OCI-M2 (cell line): ENCODE measurements around the gene SMIM45.

Experiments used
- DNase-seq: peaks from one replicate; lab custom pipeline; 2025; ENCODE audit not compliant: unreplicated experiment; lab: John Stamatoyannopoulos, UW

The SMIM45 gene

GRCh38 chr22:41951898-41952474 is at the start of gene SMIM45:
Gene SMIM45, plus strand, starts transcription at chr22:41952150.
- DNase-seq = no peak

GRCh38 chr22:41902932-41903421 is 49.0 kb upstream of the SMIM45 start:
- DNase-seq = no peak

DNA sequence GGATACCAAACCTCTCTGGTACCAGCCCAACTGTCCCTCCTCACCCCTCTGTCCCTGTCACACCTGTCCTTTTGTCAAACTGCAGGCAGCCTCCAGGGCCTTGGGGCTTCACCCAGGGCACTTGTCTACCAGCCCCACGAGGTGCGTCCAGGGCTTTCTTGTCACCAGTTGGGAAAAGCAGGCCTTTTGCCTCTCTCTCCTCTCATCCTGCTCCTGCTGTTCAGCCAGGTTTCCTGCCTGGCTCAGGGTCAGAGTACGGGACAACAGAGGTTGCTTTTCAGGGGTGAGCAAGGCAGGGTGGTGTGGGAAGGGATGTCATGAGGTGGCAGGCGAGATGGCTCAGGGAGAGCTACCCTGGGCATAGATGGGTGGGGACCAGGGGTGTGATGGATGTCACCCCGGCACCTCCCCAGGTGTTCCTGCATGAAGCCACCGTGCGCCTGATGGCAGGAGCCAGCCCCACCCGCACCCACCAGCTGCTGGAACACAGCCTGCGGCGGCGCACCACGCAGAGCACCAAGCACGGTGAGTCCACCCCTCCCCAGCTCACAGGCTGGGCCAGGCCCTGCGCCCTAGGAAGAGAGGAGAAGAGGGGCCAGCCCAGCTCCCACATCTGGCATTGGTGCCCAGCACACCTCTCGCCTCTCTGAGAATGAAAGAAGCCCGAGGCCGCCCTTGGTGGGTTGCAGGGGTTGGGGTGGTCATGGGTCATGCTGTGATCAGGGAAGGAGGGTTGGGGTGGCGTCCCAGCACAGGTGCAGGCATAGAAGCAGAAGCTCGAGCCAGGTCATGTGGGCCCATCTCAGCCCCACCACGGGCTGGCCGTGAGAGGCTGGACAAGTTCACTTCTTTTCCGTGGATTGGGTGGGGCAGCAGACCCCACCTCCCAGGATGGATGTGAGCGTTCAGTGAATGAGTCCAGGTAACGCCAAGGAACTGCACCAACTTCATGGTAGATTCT is 47.2 kb upstream of the SMIM45 start:
- no peak for DNase-seq

DNA sequence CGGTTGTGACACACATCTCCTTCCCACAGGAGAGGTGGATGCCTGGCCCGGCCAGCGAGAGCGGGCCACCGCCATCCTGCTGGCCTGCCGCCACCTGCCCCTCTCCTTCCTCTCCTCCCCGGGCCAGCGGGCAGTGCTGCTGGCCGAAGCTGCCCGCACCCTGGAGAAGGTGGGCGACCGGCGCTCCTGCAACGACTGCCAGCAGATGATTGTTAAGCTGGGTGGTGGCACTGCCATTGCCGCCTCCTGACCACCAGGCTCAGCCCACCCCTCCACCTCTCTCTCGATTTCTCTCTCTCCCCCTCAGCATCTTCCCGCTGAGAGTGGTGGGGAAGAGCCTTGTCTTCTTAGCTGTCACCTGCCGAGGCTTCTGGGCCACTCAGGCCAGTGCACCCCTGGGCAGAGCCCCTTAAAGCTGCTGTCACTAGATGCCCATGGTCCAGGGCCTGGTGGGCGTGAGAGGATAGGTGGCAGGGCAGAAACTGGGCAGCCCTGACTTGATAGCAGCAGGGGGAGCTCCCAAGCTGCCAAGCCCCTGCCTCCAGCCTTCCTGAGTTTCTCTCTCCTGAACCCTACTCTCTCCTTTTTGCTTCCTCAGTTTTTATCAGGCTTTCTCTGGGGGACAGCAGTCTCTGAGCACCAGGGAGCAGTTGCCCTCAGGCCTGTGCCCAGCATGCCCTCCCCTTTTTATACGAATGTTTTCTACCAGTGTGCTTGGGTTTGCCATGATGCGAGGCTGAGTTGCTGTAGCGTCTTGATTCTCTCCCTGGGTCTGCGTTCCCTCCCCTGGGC is 46.3 kb upstream of the SMIM45 start:
- no peak for DNase-seq

- DNase-seq = no peak
These were observed 45.1 kb upstream of the SMIM45 start for GRCh38 chr22:41906822-41907221.

DNA sequence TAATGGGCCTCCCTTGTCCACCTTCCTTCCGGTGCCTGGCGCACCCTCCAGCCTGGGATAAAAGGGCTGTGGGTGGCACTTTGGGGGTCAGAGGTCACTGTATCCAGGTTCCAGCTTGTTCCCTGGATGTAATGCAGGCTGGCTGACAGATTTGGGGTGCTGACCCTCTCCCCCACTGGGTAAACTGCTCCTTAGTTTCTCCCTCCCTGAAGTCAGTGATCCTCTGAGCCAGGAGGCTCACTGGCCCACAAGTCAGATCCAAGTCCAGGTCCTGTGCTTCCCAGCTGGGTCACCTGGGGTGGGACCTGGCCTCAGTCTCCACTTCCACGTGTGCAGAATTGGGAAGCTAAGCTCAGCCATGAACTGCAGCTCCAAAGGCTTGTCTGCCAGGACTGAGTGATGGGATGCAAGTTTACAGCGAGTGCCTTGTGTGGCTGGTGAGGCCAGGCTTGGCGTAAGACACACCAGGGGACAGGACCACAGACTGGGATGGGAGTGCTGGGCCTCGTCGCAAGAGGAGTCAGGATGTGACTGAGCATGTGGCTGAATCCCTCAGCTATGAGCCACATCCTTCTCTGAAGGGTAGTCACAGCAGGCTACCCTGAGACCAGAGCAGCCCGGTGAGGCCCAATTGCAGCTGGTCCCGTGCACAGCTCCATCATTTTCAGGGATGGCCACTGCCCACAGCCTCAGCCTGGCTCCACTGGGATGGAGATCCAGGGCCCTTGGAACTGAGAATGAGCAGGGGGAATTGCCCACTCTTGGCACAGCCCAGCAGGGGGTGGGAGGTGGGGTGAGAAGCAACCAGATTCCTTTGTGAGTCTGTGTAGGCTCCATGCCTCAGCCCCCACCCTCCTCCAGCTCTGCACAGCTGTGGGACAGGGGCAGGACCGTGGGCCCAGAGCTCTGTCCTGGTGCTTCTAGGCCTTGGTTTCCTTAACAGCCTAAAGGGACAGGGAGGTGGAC is 44.2 kb upstream of the SMIM45 start:
- no peak for DNase-seq

DNA sequence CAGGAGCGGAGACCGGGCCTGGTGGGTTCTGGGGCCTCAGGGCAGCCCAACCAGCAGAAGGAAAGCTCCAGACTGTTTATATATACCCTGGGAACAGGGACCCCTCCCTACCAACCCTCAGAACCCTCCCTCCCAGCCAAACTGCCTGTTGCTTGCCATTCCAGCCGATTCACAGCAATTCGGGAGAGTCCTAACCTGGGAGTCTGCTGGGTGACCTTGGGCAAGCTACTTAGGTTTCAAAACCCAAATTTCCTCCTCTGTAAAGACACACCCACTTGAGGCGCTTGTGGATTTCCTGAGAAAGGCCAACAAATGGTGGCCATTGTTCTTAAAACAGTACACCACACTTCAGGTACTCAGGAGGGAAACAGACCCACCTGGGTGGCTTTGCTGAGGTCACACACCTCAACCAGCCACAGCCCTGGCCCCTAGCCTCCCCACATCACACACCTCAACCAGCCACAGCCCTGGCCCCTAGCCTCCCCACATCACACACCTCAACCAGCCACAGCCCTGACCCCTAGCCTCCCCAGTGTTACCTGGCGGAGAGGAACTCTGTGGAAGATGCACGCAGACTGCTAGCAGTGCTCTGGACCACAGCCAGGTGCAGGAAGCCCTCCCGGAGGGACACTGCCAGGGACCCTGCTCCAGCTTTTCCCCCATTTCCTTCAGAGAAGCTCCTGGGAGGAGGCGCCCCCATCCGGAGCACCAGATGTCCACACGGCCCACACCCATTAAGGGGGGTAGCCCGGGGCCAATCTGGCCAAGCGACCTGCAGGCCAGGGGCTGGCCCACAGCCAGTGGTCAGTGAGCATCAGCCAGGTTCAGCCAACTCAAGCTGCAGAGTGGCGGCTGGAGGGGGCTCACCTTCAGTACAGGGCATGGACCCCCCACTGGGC is 43.3 kb upstream of the SMIM45 start:
- DNase-seq = no peak

DNA sequence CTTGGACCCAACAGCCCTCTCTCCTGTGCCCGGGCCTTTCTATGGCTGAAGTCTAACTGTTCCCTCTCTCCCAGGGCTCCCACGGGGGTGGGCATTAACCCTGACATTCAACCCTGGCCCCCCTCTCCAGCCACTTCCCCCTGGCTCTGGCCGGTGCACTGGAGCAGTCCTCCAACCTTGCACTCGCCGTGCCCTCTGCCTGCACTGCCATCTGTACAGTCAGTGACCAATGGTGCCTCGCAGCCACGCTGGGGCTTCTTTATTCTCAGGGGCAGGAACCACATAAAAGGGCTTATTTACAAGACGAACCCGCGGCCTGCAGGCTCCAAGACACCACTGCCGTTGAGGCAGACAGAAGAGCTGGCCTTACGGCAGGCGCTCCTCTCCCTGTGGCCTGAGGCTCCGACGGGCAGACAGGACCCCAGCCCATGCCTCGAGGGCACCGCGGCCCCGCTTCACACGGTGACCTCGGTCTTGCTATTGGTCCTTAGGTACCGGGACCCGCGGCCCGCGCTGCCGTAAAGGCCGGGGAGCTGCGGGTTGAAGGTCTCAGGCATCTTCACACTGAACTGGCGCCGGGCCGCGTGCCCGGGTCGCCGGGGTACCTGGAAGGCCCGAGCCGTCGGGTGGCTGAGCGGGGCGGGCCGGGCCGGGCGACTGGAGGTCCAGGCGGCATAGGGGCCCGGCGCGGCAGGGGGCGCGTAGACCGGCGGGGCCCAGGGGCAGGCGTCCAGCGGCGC is 42.5 kb upstream of the SMIM45 start:
- DNase-seq = no peak

DNA sequence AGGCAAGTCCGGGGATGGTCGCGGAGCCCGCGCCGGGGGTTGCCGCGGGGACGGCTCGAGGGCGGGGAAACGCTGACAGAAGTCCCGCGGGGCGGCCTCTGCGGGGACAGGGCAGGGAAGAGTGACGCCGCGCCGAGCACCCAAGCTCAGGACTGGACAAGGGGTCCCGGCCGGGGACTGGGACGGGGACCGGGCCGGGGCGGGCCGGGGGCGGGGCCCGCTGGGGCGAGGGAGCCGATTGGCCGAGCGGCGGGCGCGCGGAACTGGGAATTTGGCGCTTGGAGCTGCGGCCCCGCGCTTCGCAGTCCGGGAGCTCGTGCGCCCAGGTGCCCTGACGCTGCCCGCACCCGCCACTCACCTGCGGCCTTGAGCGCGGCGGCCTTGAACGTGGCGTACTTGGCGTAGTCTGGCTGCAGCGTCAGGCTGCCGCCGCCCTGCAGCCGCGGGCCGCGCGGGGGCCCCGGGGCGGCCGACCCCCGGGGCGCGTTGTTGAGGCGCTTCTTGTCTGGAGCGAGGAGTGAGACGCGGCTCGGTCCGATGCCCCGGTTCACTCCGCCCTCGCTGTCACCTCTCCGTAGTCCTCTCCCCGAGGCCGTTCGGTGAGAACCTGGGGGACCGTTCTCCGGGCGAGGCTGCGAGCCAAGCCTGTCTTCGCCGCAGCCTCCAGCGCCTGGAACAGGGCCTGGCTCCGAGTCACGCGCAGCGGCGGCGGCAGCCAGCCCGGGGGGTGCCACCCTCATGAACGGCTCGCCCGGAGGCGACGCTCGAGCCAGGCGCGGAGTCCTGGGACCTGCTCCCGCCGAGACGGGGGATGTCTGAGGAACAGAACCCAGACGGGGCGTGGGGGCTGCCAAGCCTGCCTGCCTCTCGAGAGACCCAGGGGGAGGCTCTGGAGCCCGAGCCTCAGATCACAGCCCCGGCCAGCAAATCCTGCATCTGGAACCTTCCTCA is 41.6 kb upstream of the SMIM45 start:
- no peak for DNase-seq

DNA sequence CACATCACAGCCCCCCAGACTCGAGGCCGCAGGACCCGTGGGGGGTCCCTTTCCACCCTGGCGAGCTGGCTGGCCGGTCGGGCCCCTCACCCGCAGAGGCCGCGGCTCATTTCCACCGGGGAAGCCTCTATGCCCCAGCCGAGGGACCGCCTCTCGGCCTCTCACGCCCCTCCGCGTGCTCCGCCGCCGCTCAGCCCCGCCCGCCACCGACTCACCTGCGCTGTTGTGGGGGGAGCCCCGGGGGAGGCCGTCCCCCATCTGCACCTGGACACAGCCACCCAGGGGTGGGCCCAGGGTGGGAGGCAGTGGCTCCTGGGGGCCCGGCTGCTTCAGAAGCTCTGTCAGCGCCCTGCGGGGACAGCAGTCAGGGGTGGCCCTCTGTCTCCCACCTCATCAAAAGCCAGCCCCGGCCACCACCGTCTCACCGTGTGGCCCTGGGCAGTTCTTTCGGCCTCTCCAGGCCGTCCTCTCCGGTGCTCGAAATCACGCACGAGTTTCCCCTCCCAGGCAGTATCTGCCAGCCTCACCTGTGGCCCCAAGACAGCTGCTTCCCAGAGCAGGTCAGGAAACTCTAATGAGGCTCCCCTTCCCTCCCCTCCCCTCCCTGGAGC is 40.8 kb upstream of the SMIM45 start:
- DNase-seq = no peak

DNA sequence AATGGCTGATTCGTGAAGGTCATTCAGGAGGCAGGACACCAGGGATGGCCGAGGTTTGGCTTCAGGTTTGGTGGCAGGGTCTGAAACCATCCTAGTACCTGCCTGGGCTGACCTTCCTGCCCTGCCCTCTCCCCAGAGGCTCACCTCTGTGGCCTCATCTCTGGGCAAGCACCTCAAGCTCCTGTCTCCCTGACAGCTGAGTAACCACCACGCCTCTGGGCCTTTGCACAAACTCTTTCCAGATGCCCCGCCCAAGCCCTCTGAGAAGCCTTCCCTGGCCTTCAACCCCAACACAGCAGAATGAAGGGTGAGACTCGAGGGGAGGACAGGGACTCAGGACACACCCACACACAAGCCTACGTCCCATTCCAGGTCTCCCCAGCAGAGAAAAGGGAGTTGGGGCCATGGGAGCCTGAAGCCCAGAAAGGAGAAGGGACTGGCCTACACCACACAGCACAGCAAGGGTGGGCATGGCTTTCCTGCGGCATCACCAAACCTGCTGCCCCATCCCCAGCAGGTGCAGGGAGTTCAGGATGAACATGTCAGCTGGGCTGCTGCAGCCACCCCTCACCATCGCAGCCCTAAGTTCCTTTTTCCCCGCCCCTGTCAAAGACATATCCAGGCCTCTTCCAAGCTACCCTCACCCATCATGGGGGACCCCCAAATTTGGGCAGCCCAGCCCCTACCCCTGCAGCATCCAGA is 39.5 kb upstream of the SMIM45 start:
- DNase-seq = no peak

DNA sequence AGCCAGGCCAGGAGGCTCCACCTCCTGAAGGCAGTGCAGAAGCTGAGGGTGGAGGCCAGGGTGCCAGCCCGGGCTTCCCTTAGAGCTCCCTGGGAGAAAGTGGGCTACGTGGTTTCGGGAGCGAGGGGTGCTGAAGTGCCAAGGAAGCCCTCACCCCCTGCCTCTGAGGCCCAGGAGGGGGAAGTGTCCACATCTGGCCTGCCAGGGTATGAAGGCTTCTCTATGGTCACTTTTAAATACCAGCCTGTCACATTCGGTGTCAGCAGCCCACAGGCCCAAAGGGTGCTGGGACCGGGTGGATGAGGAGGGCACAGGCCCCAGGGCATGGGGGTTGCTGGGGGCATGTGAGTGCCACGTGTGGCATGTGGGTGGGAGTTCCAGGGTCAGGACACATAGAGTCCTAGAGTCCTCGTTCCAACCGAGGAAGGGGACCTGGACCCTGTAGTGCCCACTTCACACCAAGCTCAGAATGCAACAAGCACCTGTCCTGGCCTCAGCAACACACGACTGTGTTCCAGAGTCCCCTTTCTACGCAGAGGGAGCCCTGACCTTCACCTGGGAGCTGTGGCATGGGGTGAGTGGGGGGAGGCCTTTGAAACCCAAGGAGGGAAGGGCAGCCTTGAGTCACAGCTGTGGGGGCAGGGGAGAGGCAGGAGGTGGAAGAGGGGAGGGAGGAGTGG is 38.8 kb upstream of the SMIM45 start:
- DNase-seq = no peak

DNA sequence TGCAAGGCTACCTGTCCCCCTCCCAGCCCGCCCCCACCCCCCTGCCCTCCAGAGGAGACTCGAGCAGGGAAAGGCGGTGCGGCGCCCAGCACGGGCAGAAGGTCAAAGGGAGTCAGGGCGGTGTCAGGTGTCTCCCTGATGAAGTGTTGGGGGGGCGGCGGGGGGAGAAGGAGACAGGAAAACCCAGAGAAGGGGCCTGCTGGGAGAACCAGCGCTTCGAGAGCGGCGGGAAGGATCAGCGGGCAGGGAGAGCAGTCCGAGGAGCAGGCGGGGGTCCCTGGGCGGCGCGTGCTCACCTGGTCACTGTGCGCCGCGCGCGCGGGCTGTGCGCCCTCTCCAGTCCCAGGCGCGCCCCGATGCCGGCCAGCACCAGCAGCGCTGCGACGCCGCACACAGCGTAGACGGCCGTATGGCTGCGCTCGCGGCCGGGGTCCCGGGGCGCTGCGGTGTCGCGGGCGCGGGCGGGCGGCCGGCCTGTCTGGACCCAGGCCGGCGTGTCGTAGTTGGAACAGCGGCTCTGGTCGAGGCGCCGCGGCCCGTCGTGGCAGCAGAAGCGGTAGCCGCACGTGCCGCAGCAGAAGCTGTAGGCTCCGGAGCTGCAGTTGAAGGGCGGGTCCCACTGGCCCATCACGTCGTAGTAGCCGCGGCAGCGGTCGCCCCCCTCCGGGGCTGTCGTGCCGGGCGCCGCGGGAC is 38.0 kb upstream of the SMIM45 start:
- no peak for DNase-seq

DNA sequence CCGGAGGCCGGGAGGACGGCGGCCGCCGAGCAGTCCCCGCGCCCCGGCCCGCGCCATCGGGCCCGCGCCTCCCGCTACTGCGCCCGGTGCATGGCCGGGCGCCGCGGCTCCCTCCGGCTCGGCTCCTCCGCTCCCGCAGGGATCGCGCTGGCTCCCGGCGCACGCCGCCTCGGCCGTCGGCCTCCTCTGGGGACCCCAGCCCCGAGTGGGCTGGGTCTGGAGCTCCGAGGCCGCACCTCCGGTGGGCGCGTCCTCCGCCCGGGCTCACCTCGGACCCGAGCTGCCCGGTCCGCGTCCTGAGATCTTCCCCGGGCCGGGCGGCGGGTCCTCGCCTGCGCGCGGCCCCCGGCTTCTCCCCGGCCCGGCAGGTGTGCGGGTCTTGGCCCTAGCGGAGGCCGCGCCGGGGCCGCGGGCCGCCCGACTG is 37.3 kb upstream of the SMIM45 start:
- no peak for DNase-seq

GRCh38 chr22:41915035-41915785 is 36.7 kb upstream of the SMIM45 start, which contains the start of gene SHISA8:
Gene SHISA8, minus strand, starts transcription at chr22:41915074. Its CDS starts 407 bp downstream, at chr22:41914667.
- no peak for DNase-seq
